Activated T-cell treated with anti-CD3 and anti-CD28 coated beads for 1 hour (primary cell): ENCODE data around the gene MAVS.
"Not testable (repeated sequence)": the region's sequence is repeated elsewhere in the genome, so short reads cannot be mapped to it uniquely, and the experiment has no call there.

Experiments used
- DNase-seq: peaks from one replicate; pipeline ENCODE4 v3.0.0-alpha.2; 2020; ENCODE audit warnings: low read depth

The MAVS gene

GRCh38 chr20:3815703-3816315, 30.8 kb upstream of the MAVS start:
- no peak for DNase-seq

- no peak for DNase-seq
Observed at GRCh38 chr20:3818155-3819151, 28.2 kb upstream of the MAVS start.

- DNase-seq: no peak
Observed at GRCh38 chr20:3819411-3820047, 27.1 kb upstream of the MAVS start.

GRCh38 chr20:3820048-3820900, 26.4 kb upstream of the MAVS start, which contains the start of gene AP5S1:
TSS of gene AP5S1 (plus strand) at chr20:3820547. CDS start at chr20:3822118, 1,571 bp downstream.
- DNase-seq: peak; percentile 78

- DNase-seq: no peak
Observed at GRCh38 chr20:3820901-3821727, 25.5 kb upstream of the MAVS start.

- DNase-seq: no peak
Observed at GRCh38 chr20:3821996-3822395, 24.6 kb upstream of the MAVS start.

- no peak for DNase-seq
Observed at GRCh38 chr20:3823881-3824280, 22.8 kb upstream of the MAVS start.

GRCh38 chr20:3825526-3825925, 21.1 kb upstream of the MAVS start:
- no peak for DNase-seq

- DNase-seq: no peak
Observed at GRCh38 chr20:3826420-3826819, 20.2 kb upstream of the MAVS start.

GRCh38 chr20:3828798-3829197, 17.8 kb upstream of the MAVS start:
- DNase-seq: no peak

- not testable (repeated sequence) for DNase-seq
Observed at GRCh38 chr20:3829891-3830290, 16.7 kb upstream of the MAVS start.

- DNase-seq: no peak
Observed at GRCh38 chr20:3836132-3836531, 10.5 kb upstream of the MAVS start.

GRCh38 chr20:3839328-3839727, 7.3 kb upstream of the MAVS start:
- no peak for DNase-seq

- DNase-seq: not testable (repeated sequence)
Observed at GRCh38 chr20:3840201-3840600, 6.4 kb upstream of the MAVS start.

GRCh38 chr20:3842348-3842930, 4.2 kb upstream of the MAVS start:
- DNase-seq: no peak

GRCh38 chr20:3843490-3843889, 3.1 kb upstream of the MAVS start:
- no peak for DNase-seq

- DNase-seq: not testable (repeated sequence)
Observed at GRCh38 chr20:3843990-3844619, 2.5 kb upstream of the MAVS start.

GRCh38 chr20:3846378-3846739, 275 bp upstream of the MAVS start:
- DNase-seq: no peak

GRCh38 chr20:3847429-3847940, 851 bp downstream of the MAVS start:
- DNase-seq: no peak

GRCh38 chr20:3848565-3848964, 1.9 kb downstream of the MAVS start:
- DNase-seq: no peak
